COLO668 (cell line): ENCODE data around the gene SVOP.

ENCODE experiments used
- DNase-seq: peaks from one replicate; lab custom pipeline; 2025; ENCODE audit not compliant: unreplicated experiment; lab: John Stamatoyannopoulos, UW

The SVOP gene

DNA sequence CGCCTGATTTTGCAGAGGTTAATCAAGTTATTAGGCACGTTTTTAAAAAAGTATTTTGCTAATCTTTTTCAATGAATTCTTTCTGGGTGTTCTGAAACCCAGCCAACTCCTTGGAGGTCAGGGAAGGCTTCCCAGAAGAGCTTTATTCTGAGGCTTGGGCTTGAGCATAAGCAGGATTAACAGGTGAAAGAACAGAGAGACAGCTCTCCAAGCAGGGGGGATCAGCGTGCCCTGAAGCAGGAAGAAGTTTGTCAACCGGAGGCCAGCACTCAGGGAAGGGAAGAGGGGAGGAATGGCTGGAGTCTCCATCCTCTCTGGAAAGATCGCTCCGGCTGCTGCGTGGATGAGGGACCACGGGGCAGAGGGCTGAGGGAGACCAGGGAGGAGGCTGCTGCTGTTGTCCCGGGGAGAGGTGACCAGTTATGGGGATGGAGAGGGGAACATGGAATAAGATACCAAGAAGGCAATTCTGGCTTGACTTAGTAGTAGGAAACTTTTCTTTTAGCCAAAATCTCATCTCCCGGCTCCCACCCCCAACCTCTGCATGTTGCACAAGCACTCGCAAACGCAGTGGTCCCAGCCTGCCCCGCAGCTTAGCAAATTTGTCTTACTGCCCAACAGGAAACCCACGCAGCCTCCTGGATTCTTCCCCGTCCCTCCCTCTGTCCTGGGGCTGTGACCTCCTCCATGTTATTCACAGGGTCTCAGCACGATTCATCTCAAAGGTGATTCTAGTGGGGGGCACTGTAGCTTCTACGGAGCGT, 162.4 kb downstream of the SVOP start:
- peak; percentile 14 for DNase-seq
